Activated CD4-positive, alpha-beta T cell treated with anti-CD3 and anti-CD28 coated beads for 24 hours (primary cell): Measurements from ENCODE around the gene WDR74.

Experiments
- DNase-seq, 2 donors: peaks; one replicate each; pipeline ENCODE4 v3.0.0-alpha.2; 2020; ENCODE audit warnings: low read depth in 2 of 2

The WDR74 gene

DNA sequence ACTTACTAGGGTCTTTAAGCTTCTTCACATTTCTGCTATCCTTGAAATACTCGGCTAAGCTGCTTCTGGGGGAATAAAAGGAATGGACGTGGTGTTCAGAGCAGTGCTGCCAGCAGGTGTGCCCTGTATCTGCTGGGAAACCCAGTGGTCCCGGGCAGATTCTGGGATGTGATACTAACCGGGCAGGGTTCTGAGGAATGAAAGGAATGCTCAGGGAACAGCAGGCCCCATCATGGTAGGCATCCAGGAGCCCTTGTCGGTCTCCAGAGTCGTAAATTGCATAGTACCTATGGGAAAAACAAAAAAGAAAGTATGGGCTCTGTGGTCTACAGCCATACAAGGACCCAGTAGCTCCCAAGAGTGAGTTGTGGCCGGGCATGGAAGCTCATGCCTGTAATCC lies 43.1 kb downstream of the WDR74 start:
- no peak for DNase-seq

- DNase-seq, result no peak
These were observed 45.1 kb downstream of the WDR74 start for GRCh38 chr11:62794201-62794775.

DNA sequence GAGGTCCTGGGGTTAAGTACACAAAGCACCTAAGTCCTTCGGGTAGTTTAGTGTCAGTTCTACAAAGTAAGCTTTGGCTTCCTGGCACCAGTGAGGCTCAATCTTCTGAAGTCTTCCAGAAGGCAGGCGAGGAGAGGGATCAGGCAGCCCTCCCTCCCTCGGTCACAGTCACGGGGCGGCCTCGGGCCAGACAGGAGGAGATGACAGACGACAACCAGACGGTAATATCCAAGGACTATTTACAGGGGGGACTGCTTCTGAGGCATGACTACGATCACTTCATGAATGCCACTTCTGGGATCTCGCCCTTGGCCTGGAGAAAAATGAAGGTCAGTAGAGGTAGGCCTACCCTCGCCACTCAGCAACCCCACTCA lies 47.2 kb downstream of the WDR74 start:
- DNase-seq, result no peak

- peak; percentile 85 to 87 for DNase-seq
These were observed 47.7 kb downstream of the WDR74 start, which contains the start of gene TMEM223 for GRCh38 chr11:62791501-62792201. TMEM223 (minus strand) TSS chr11:62792006; CDS start chr11:62791994, 12 bp downstream.

GRCh38 chr11:62789576-62789975 lies 49.8 kb downstream of the WDR74 start:
- no peak for DNase-seq

GRCh38 chr11:62788991-62789390 lies 50.4 kb downstream of the WDR74 start:
- DNase-seq, result no peak

GRCh38 chr11:62787005-62787759 lies 52.2 kb downstream of the WDR74 start, which contains the start of gene TMEM179B:
TMEM179B (plus strand) TSS chr11:62787402; CDS start chr11:62787432, 30 bp downstream.
- DNase-seq, result peak; percentile 97 to 98

- DNase-seq, result peak; percentile 70 to 78
These were observed 52.9 kb downstream of the WDR74 start for GRCh38 chr11:62786318-62787004.
